ENCODE results near the gene PTTG1IP.

GRCh38 chr21:44908908-44909307, 35.4 kb upstream of the PTTG1IP start:
- TF ChIP-seq CTCF (conservative IDR thresholded peaks at IDR 0.05; ENCODE audit: low read length) (no peak), EZH2phosphoT487 (IDR thresholded peaks at IDR 0.05; ENCODE audit: borderline replicate concordance, low read depth, low read length) (no peak)

Measured in OCI-LY7 (cell line).